Measurements from ENCODE around the gene HIVEP3. TPM values are rescaled to one million over a fixed set of nuclear protein-coding genes. Genes with fewer than 3 reads are reported as not detected.

HIVEP3 gene
- total RNA-seq, 4 donors from 2014 or later = 5.3 to 17.3 (median 9.1) TPM

DNA sequence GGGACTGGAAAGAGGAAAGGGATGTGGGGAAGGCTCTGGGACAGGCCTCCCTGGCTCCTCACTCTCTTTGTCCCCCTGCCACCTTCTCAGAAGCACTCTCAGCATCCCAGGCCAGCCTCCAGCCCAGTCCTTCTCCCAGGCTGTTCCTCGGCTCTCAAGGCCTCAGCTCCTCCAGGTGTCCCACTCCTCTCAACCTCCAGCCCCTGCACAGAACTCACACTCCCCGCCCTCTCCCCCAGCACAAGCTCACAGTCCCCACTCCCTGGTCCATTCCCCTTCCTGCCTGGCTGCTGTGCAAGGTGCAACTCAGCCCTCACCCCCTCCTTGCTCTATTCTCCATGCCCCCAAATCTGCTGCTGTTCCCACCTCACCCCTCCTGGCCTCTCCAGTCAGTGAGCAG lies 185.0 kb downstream of the HIVEP3 start:
- TF ChIP-seq, protein P1, sequence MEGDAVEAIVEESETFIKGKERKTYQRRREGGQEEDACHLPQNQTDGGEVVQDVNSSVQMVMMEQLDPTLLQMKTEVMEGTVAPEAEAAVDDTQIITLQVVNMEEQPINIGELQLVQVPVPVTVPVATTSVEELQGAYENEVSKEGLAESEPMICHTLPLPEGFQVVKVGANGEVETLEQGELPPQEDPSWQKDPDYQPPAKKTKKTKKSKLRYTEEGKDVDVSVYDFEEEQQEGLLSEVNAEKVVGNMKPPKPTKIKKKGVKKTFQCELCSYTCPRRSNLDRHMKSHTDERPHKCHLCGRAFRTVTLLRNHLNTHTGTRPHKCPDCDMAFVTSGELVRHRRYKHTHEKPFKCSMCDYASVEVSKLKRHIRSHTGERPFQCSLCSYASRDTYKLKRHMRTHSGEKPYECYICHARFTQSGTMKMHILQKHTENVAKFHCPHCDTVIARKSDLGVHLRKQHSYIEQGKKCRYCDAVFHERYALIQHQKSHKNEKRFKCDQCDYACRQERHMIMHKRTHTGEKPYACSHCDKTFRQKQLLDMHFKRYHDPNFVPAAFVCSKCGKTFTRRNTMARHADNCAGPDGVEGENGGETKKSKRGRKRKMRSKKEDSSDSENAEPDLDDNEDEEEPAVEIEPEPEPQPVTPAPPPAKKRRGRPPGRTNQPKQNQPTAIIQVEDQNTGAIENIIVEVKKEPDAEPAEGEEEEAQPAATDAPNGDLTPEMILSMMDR (IDR thresholded peaks at IDR 0.05) = no peak
- no peak for TF ChIP-seq POLR2A (IDR thresholded peaks at IDR 0.05)
- H3K4me3 ChIP-seq (ENCODE audit: low read depth, poor library complexity, severe bottlenecking) = no peak overlapping the region
- no peak for DNase-seq (ENCODE audit: low spot score in 2 of 2)
- WGBS, 2 donors = 91 to 95% methylated on average over 2 of the region's 2 CpGs
- intact Hi-C loops (cut with DNase I; ENCODE audit: low total_unique reads) = no loop called here

DNA sequence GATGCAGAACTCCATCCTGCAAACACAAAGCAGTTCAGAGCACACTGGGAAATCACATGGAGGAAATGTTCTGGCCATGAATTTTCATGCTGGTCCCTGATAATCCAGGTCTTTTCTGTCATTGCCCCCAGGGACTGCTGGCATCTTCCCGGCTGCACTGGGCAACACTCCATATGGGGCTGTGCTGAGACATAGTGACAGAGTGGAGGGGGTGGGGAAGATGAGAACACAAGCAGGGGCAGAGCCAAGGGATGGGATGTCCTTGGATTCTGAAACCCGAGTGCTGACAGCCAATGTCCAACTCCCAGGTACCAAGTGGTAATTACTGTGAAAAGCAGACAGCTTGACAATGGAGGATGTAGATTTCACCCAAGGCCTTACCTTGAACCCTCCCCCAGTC lies 185.7 kb downstream of the HIVEP3 start:
- DNase-seq (ENCODE audit: low spot score in 2 of 2) = no peak
- intact Hi-C loops (cut with DNase I; ENCODE audit: low total_unique reads) = no loop called here
- 31 to 39% methylated on average over 2 of the region's 2 CpGs for WGBS, 2 donors
- no peak for TF ChIP-seq POLR2A (IDR thresholded peaks at IDR 0.05)
- TF ChIP-seq, protein P1 (IDR thresholded peaks at IDR 0.05) = no peak
- no peak overlapping the region for H3K4me3 ChIP-seq (ENCODE audit: low read depth, poor library complexity, severe bottlenecking)

DNA sequence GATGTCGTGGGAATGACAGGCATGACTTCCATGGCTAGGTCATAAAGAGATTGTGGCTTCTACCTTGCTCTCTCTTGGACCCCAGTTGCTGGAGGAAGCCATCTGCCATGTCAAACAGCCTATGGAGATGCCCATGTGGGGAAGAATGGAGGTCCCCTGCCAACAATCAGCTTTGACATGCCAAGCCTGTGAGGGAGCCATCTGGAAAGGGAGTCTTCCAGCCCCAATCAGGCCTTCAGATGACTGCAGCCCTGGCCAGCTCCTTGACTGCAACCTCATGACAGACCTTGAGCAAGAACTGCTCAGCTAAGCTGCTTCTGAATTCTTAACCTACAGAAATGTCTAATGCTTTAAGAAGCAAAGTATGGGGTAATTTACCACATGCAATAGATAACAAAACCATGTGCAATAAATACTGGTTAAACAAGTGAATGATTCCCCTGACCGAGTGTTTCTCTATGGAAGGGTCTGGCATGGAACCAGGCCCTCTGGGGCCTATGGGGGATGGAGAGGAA lies 187.1 kb downstream of the HIVEP3 start:
- intact Hi-C loops (cut with DNase I; ENCODE audit: low total_unique reads) = no loop called here
- H3K4me3 ChIP-seq (ENCODE audit: low read depth, poor library complexity, severe bottlenecking) = no peak overlapping the region
- no peak for TF ChIP-seq POLR2A (IDR thresholded peaks at IDR 0.05)
- TF ChIP-seq, protein P1 (IDR thresholded peaks at IDR 0.05) = no peak
- no peak for DNase-seq (ENCODE audit: low spot score in 2 of 2)
- 90 to 95% methylated on average over 2 of the region's 2 CpGs for WGBS, 2 donors

DNA sequence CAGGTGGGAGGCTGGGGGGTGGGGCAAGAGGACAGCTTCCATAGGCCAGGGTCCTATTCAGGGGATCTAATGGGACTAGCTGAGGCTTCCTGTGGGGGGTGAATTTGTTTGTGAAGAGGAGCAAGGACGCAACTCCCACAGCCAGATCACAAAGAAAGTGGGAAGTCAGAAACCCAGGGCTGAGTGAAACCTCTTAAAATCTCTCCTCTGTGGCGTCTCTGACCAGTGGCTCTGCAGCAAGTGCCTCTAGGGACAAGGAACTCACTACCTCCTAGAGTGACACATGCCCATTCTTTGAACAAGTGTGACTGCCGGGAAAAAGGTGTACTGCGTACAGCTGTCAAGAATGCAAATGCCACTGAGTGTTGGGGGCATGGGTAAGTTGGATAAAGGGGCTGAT lies 187.9 kb downstream of the HIVEP3 start:
- WGBS, 2 donors = 89 to 92% methylated on average over 4 of the region's 4 CpGs
- no peak for TF ChIP-seq POLR2A (IDR thresholded peaks at IDR 0.05)
- TF ChIP-seq, protein P1 (IDR thresholded peaks at IDR 0.05) = no peak
- no peak for DNase-seq (ENCODE audit: low spot score in 2 of 2)
- no peak overlapping the region for H3K4me3 ChIP-seq (ENCODE audit: low read depth, poor library complexity, severe bottlenecking)
- intact Hi-C loops (cut with DNase I; ENCODE audit: low total_unique reads) = no loop called here

DNA sequence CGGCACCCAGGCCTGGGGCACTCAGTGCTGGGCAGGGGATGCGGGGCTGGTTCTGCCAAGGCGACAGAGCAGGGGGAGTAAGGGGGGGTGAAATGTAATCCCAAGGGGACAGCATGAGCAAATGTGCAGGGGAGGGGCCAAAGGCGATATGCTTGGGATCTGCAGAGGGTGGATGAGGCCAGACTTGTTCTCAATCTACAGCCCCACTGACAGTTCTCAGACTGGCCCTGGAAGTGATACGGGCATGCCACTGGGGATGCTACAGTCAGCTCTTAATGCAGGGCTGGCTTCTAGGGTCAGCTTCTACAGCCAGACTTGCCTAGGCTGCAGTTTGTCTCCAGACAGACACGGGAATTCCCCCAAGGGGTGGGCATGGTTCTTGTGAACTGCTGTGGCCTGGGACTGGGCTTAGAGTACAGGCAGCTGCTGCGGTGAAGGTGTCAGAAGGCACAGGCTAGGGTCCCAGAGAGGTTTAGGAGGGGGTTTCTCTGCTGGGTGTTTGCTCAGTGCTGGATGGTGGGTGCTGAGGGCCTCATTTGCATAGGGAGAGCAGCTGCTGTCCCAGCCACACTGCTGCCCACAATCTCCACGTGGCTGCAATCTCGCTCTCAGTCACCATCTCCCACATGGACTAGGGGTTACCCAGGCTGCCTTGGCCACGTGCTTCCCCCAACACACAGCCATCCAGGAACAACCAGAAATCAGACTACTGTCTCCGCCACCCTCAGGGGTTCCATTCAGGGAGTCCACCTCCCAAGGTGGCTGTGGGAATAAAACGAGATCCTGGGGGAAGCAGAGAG lies 190.1 kb downstream of the HIVEP3 start:
- DNase-seq (ENCODE audit: low spot score in 2 of 2) = no peak
- TF ChIP-seq, protein P1 (IDR thresholded peaks at IDR 0.05) = no peak
- TF ChIP-seq POLR2A (IDR thresholded peaks at IDR 0.05) = no peak
- intact Hi-C loops (cut with DNase I; ENCODE audit: low total_unique reads) = no loop called here
- 53 to 69% methylated on average over 12 of the region's 12 CpGs for WGBS, 2 donors
- H3K4me3 ChIP-seq (ENCODE audit: low read depth, poor library complexity, severe bottlenecking) = no peak overlapping the region

All from lower leg skin (tissue), 4 donors.